H1 (cell line): ENCODE results near the gene TLR8. TPM values are rescaled to one million over a fixed set of nuclear protein-coding genes. Genes with fewer than 3 reads are reported as not detected.

Experiments used
- CTCF ChIA-PET: fragments of 300-600 bp; sonication (Branson Sonifier 250); formaldehyde crosslinking; loops from one replicate; lab custom pipeline; 2021; ENCODE audit not compliant: partially characterized antibody; lab: Charles Lee
- POLR2A ChIA-PET: fragments of 300-600 bp; sonication (Branson Sonifier 250); formaldehyde crosslinking; loops from one replicate; lab custom pipeline; 2021; ENCODE audit warnings: inconsistent platforms; ENCODE audit not compliant: partially characterized antibody; lab: Charles Lee
- DNase-seq, 2 experiments: peaks; one replicate each; pipeline versions ENCODE4 v3.0.0 to v3.0.0-alpha.2; 2010 to 2022; ENCODE audit warnings: low spot score in 2 of 2, low read depth in 1 of 2, mixed read lengths in 1 of 2
- FAIRE-seq: peaks from 2 replicates; lab custom pipeline; 2011; peaks lifted over from hg19 to GRCh38; lab: Jason Lieb, UNC
- H2AFZ ChIP-seq: 2 replicates; pipeline ENCODE4 v1.8.1; 2012; ENCODE audit warnings: low read length, inconsistent platforms
- H2AK5ac ChIP-seq: 2 replicates; pipeline ENCODE4 v1.6.1; 2013; ENCODE audit warnings: low read depth, low read length
- H2BK120ac ChIP-seq: replicated peaks from 2 replicates; pipeline ENCODE3; 2013; ENCODE audit warnings: low read depth, low read length, inconsistent platforms
- H2BK12ac ChIP-seq: 2 replicates; pipeline ENCODE4 v1.6.1; 2013; ENCODE audit warnings: low read depth, low read length
- H2BK15ac ChIP-seq: 2 replicates; pipeline ENCODE4 v1.6.1; 2013; ENCODE audit warnings: low read length
- H2BK20ac ChIP-seq: 2 replicates; pipeline ENCODE4 v1.6.1; 2013; ENCODE audit warnings: low read length
- H2BK5ac ChIP-seq: 2 replicates; pipeline ENCODE4 v1.6.1; 2013; ENCODE audit warnings: low read depth, low read length
- H3K14ac ChIP-seq: 2 replicates; pipeline ENCODE4 v1.6.1; 2013; ENCODE audit warnings: inconsistent platforms; ENCODE audit not compliant: insufficient read length
- H3K18ac ChIP-seq: 2 replicates; pipeline ENCODE4 v1.6.1; 2013; ENCODE audit warnings: low read length; ENCODE audit errors: extremely low read depth
- H3K23ac ChIP-seq: 2 replicates; pipeline ENCODE4 v1.6.1; 2013; ENCODE audit warnings: inconsistent platforms; ENCODE audit not compliant: insufficient read length
- H3K23me2 ChIP-seq: 2 replicates; pipeline ENCODE4 v1.6.1; 2013; ENCODE audit warnings: low read depth, low read length
- H3K27ac ChIP-seq: 2 replicates; pipeline ENCODE4 v1.6.1; 2011; ENCODE audit warnings: low read depth, low read length, inconsistent platforms
- H3K27me3 ChIP-seq, 4 experiments: replicated peaks in 1 of 4; 1 replicate in 1 of 4; 2 replicates in 3 of 4; pipeline versions ENCODE4 v1.6.1 to v1.8.1; 2011 to 2013; ENCODE audit warnings: low read length in 3 of 4, mild to moderate bottlenecking in 3 of 4, inconsistent platforms in 2 of 4, mixed read lengths in 2 of 4, moderate library complexity in 1 of 4; ENCODE audit not compliant: control insufficient read depth in 3 of 4, insufficient read depth in 3 of 4; ENCODE audit errors: extremely low read depth in 1 of 4
- H3K36me3 ChIP-seq, 4 experiments: 2 replicates each; pipeline versions ENCODE4 v1.6.1 to v1.8.1; 2011 to 2013; ENCODE audit warnings: mild to moderate bottlenecking in 4 of 4, low read length in 3 of 4, moderate library complexity in 2 of 4, control low read depth in 1 of 4, inconsistent platforms in 1 of 4; ENCODE audit not compliant: insufficient read depth in 4 of 4, control insufficient read depth in 2 of 4
- H3K4ac ChIP-seq: replicated peaks from 2 replicates; pipeline ENCODE3; 2013; ENCODE audit warnings: low read length, low read depth, mixed read lengths, inconsistent platforms; ENCODE audit not compliant: insufficient read length
- H3K4me1 ChIP-seq, 4 experiments: replicated peaks in 1 of 4; 1 replicate in 1 of 4; 2 replicates in 3 of 4; pipeline versions ENCODE4 v1.6.1 to v1.8.1; 2011 to 2013; ENCODE audit warnings: low read length in 3 of 4, inconsistent platforms in 2 of 4, mixed read lengths in 1 of 4; ENCODE audit not compliant: insufficient read depth in 4 of 4, control insufficient read depth in 3 of 4
- H3K4me2 ChIP-seq, 2 experiments: 2 replicates each; pipeline versions ENCODE4 v1.6.1 to v1.8.1; 2011 to 2013; ENCODE audit warnings: low read depth in 2 of 2, low read length in 2 of 2, control low read depth in 1 of 2, inconsistent platforms in 1 of 2, mild to moderate bottlenecking in 1 of 2; ENCODE audit not compliant: insufficient read depth in 1 of 2
- H3K4me3 ChIP-seq, 4 experiments: fragments of 200-600, 300-600 bp in 1 of 4; sonication (generic), shearing (Covaris generic), sonication (Bioruptor Twin) in 1 of 4; 2 replicates each; pipeline versions ENCODE4 v1.5.1 to v1.8.1; 2011 to 2016; ENCODE audit warnings: low read length in 4 of 4, low read depth in 3 of 4, control low read depth in 2 of 4, inconsistent platforms in 2 of 4, mild to moderate bottlenecking in 2 of 4, mixed read lengths in 1 of 4, moderate library complexity in 1 of 4; ENCODE audit not compliant: insufficient read depth in 2 of 4; ENCODE audit errors: extremely low read depth in 1 of 4
- H3K56ac ChIP-seq: replicated peaks from 2 replicates; pipeline ENCODE3; 2013; ENCODE audit warnings: low read depth, mild to moderate bottlenecking, mixed read lengths, low read length, inconsistent platforms; ENCODE audit not compliant: insufficient read length
- H3K79me1 ChIP-seq: 2 replicates; pipeline ENCODE4 v1.6.1; 2013; ENCODE audit warnings: low read depth, low read length, control low read depth
- H3K79me2 ChIP-seq, 2 experiments: 2 replicates each; pipeline versions ENCODE4 v1.6.1 to v1.8.1; 2012 to 2013; ENCODE audit warnings: low read length in 2 of 2, mild to moderate bottlenecking in 2 of 2, inconsistent platforms in 1 of 2; ENCODE audit not compliant: insufficient read depth in 2 of 2, control insufficient read depth in 1 of 2
- H3K9ac ChIP-seq, 4 experiments: replicated peaks in 1 of 4; 1 replicate in 1 of 4; 2 replicates in 3 of 4; pipeline versions ENCODE4 v1.6.1 to v1.8.1; 2011 to 2013; ENCODE audit warnings: low read depth in 3 of 4, low read length in 3 of 4, control low read depth in 2 of 4, mild to moderate bottlenecking in 2 of 4, moderate library complexity in 2 of 4, inconsistent platforms in 1 of 4; ENCODE audit errors: extremely low read depth in 1 of 4
- H3K9me3 ChIP-seq, 2 experiments: 2 replicates each; pipeline versions ENCODE4 v1.6.1 to v1.8.1; 2012 to 2013; ENCODE audit warnings: mild to moderate bottlenecking in 2 of 2, moderate library complexity in 2 of 2, control low read depth in 1 of 2, inconsistent platforms in 1 of 2, low read depth in 1 of 2, low read length in 1 of 2, mixed read lengths in 1 of 2; ENCODE audit not compliant: insufficient read depth in 2 of 2
- H4K20me1 ChIP-seq, 2 experiments: replicated peaks in 1 of 2; 2 replicates each; pipeline versions ENCODE3 to v1.8.1; 2011 to 2013; ENCODE audit warnings: inconsistent platforms in 2 of 2, low read length in 2 of 2, mild to moderate bottlenecking in 1 of 2; ENCODE audit not compliant: insufficient read depth in 2 of 2, control insufficient read depth in 1 of 2
- H4K5ac ChIP-seq: 2 replicates; pipeline ENCODE4 v1.6.1; 2013; ENCODE audit warnings: low read length, low read depth, mixed read lengths, inconsistent platforms; ENCODE audit not compliant: insufficient read length
- H4K8ac ChIP-seq: 2 replicates; pipeline ENCODE4 v1.8.0; 2013; ENCODE audit warnings: mild to moderate bottlenecking, moderate library complexity, low read length, inconsistent platforms; ENCODE audit not compliant: insufficient read depth; ENCODE audit errors: extremely low read depth
- H4K91ac ChIP-seq: replicated peaks from 2 replicates; pipeline ENCODE3; 2013; ENCODE audit warnings: low read length, mixed read lengths, inconsistent platforms; ENCODE audit not compliant: insufficient read length
- ATF2 ChIP-seq: IDR thresholded peaks from 2 replicates; pipeline ENCODE4 v1.6.1; 2012; ENCODE audit warnings: low read length, inconsistent platforms
- ATF3 ChIP-seq: IDR thresholded peaks from 2 replicates; pipeline ENCODE4 v1.6.1; 2011; ENCODE audit warnings: low read depth, mild to moderate bottlenecking, low read length; ENCODE audit not compliant: insufficient read depth
- CREB1 ChIP-seq: IDR thresholded peaks from 2 replicates; pipeline ENCODE4 v1.6.1; 2012; ENCODE audit warnings: inconsistent platforms
- CTBP2 ChIP-seq: IDR thresholded peaks from 2 replicates; pipeline ENCODE4 v1.7.0; 2011; ENCODE audit warnings: borderline replicate concordance, mild to moderate bottlenecking, moderate library complexity, mixed read lengths, low read length; ENCODE audit not compliant: insufficient read depth, insufficient read length
- EGR1 ChIP-seq: IDR thresholded peaks from 2 replicates; pipeline ENCODE4 v1.6.1; 2011; ENCODE audit warnings: low read depth, low read length, borderline replicate concordance
- RBBP5 ChIP-seq: IDR thresholded peaks from 2 replicates; pipeline ENCODE4 v1.7.1; 2012; ENCODE audit warnings: low read depth, mild to moderate bottlenecking, inconsistent platforms, low read length, moderate library complexity, borderline replicate concordance
- SIRT6 ChIP-seq: IDR thresholded peaks from one replicate; pipeline ENCODE4 v1.7.1; 2012; ENCODE audit warnings: low read length, inconsistent platforms
- SP1 ChIP-seq: IDR thresholded peaks from 2 replicates; pipeline ENCODE4 v1.6.1; 2011; ENCODE audit warnings: low read depth, low read length
- TAF1 ChIP-seq: IDR thresholded peaks from 2 replicates; pipeline ENCODE4 v1.6.1; 2011; ENCODE audit warnings: mild to moderate bottlenecking, low read depth, low read length
- TAF7 ChIP-seq: optimal IDR thresholded peaks from 2 replicates; pipeline ENCODE3; 2011; ENCODE audit warnings: low read depth, mild to moderate bottlenecking, inconsistent platforms, low read length, moderate library complexity, borderline replicate concordance
- WGBS, 2 experiments: shearing (Covaris generic) in 1 of 2; methylation state at CpG; one replicate each; pipeline versions ENCODE4 v1.1.6 to v1.1.7; 2013 to 2015; ENCODE audit warnings: low lambda C conversion rate in 2 of 2, mixed read lengths in 2 of 2, inconsistent platforms in 1 of 2, low coverage in 1 of 2, missing lambda C conversion rate in 1 of 2; ENCODE audit not compliant: insufficient replicate concordance in 2 of 2, insufficient coverage in 1 of 2, insufficient read length in 1 of 2; ENCODE audit errors: extremely low coverage in 1 of 2, missing lambda C conversion rate in 1 of 2; 5-methylcytosine and 5-hydroxymethylcytosine counted together
- polyA plus RNA-seq, 7 experiments: library from polyadenylated mRNA; depleted of rRNA in 3 of 7; stranded (reverse) in 5 of 7; unstranded in 2 of 7; fragments of >200 nt in 5 of 7; fragments of 200-250 nt in 2 of 7; gene quantifications; 1 replicate in 5 of 7; 2 replicates in 1 of 7; 4 replicates in 1 of 7; pipeline versions ENCODE4 v1.2.1 to v1.2.3, GENCODE V29; 2011 to 2013; ENCODE audit warnings: missing spikeins in 2 of 7, mixed read lengths in 2 of 7
- total RNA-seq: library from RNA; stranded (reverse); fragmentation: NEBNext Ultra II Directional; extraction: Animal tissue kit (Norgen Biotek cat#: 25700); gene quantifications from 2 replicates; pipeline ENCODE4 v1.2.1, GENCODE V29; 2021

The TLR8 gene
- total and polyA plus RNA-seq, 2 of the 8 experiments (the other 6 are each of a cell fraction or from before 2014, with no cell fraction given), result not detected

GRCh38 chrX:12892716-12893115 is 13.7 kb upstream of the TLR8 start:
- WGBS, 2 experiments, result 100% methylated on average over 2 of the region's 2 CpGs; no CpG with 5 or more reads in 1 of the 2 experiments
- Histone ChIP-seq H3K27me3 (no peaks in the 10 kb centered on the region), H4K5ac (no peak overlapping the region), H2BK5ac (no peak overlapping the region), H2AFZ (no peak overlapping the region), H3K27ac (no peak overlapping the region), H3K56ac (no peak overlapping the region), H2AK5ac (no peak overlapping the region), H2BK12ac (no peak overlapping the region), H3K36me3 (no peaks in the 10 kb centered on the region), H4K8ac (no peak overlapping the region), H3K4me1 (no peaks in the 10 kb centered on the region), H3K23me2 (no peaks in the 10 kb centered on the region), H3K18ac (no peak overlapping the region), H3K23ac (no peak overlapping the region), H2BK15ac (no peak overlapping the region), H2BK20ac (no peak overlapping the region), H3K79me2 (no peaks in the 10 kb centered on the region), H2BK120ac (no peak overlapping the region), H3K4me2 (no peak overlapping the region), H3K4ac (no peak overlapping the region), H3K79me1 (no peaks in the 10 kb centered on the region), H4K91ac (no peak overlapping the region), H4K20me1 (no peaks in the 10 kb centered on the region), H3K4me3 (no peak overlapping the region), H3K14ac (no peak overlapping the region), H3K9ac (no peak overlapping the region), H3K9me3 (no peaks in the 10 kb centered on the region)
- DNase-seq (no peak), FAIRE-seq (no peak)
- ChIA-PET CTCF (interaction anchor here (1.2 to 1.7 kb wide), 2 partner anchors 11 to 78 kb away, joined by 3 to 9 read pairs; no protein-coding TSS in a partner anchor), POLR2A (no interaction called here)
- TF ChIP-seq SP1 (no peak), ATF3 (no peak), RBBP5 (no peak), ATF2 (no peak), CTBP2 (no peak), CREB1 (no peak), TAF1 (no peak), EGR1 (no peak), SIRT6 (no peak), TAF7 (no peak)
